Germinal center (tissue), 1 donor: ENCODE data around the gene FLNA.

Source experiments
- DNase-seq: peaks from one replicate; pipeline ENCODE4 v3.0.0; 2012; ENCODE audit warnings: mixed read lengths, low spot score

FLNA gene

DNA sequence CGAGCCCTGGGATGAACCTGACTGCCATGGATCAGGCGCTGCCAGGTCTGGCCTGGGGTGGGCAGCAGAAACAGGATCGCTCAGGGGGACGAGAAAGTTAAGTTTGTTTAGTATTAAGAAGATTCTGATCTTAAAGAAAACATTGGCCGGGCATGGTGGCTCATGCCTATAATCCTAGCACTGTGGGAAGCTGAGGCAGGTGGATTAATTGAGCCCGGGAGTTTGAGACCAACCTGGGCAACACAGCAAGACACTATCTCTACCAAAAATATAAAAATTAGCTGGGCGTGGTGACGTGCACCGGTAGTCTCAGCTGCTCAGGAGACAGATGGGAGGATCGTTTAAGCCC is 696 bp upstream of the FLNA start:
- DNase-seq = no peak

GRCh38 chrX:154373340-154374306 is 811 bp downstream of the FLNA start:
- DNase-seq = no peak

DNA sequence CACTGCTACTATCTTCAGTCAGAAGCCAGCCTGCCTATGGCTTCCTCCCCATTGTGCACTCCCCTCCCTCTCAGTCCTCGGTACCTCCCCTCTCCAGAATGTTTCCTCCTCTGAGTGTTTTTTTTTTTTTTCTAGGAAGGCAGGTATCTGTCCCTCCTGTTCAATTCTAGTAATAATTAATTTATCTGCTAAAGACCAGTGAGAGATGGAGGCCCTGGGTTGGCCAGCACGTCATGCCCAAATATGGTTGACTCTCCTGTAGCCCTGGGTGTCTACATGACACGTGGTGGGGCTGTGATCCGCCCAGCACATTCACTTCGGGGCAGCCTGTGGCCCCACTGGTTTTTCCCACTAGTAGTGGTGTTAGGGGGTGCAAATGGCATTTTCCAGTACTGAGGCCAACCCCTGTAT is 1.8 kb downstream of the FLNA start:
- no peak for DNase-seq

DNA sequence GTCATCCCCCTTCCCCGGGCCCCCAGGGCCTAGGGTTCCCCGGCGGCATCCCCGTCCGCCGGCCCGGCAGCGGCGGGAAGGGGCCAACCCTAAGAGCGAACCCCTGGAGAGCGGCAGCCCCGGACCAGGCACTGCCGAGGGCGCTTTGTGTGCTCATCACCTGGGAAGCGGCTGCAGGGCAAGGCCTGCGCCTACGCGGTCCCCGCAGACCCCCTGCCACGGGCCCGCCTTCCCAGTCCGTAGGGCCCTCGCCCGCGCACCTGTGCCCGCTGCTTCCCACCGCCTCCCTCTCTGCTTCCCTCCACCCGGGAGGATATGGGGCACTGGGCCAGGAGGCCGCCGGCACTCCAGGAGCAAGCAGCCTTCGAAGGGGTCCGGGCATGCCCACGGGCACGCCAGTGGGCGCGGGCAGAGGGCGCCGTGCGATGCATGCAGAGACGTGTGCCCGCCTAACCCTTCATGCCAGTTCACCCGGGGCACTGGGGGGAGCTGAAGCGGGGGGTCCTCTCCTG is 2.6 kb downstream of the FLNA start:
- DNase-seq = no peak

- peak; percentile 82 for DNase-seq
Observed at GRCh38 chrX:154371017-154371788, 3.2 kb downstream of the FLNA start.

DNA sequence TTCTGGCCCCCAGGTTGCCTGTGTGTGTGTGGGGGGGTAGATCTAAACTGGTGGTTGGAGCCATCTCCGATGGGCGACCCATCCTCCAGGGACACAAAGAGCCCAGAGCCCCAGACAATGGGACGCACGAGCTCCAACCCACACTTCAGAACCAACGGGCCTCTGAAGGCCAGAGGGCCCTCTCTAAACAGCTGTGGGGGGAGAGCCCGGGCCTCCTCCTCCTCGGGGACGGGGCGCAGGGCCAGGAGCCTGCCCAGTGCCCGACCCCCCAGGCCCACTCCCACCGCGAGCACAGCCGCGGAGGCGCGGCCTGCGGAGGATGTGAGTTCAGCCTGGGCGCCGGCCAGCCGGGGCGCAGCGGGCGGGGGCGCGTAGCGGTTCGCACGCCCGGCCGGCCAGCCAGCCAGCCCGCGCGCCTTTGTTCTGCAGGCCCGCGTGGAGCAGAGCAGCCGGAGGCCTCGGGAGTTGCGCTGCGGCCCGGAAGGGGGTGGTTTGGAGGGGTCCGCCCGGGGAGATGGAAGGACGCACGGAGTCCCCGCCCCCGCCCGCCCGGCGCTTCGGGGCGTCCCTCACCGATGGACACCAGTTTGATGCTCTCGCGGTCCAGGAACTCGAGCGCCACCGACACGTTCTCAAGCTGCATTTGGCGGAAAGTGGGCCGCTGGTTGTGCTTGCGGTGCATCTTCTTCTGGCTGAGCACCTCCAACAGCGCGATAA is 4.0 kb downstream of the FLNA start:
- DNase-seq = no peak

- no peak for DNase-seq
Observed at GRCh38 chrX:154369449-154370299, 4.8 kb downstream of the FLNA start.

GRCh38 chrX:154368630-154369448 is 5.6 kb downstream of the FLNA start:
- no peak for DNase-seq

- DNase-seq = no peak
Observed at GRCh38 chrX:154367474-154368308, 6.7 kb downstream of the FLNA start.

DNA sequence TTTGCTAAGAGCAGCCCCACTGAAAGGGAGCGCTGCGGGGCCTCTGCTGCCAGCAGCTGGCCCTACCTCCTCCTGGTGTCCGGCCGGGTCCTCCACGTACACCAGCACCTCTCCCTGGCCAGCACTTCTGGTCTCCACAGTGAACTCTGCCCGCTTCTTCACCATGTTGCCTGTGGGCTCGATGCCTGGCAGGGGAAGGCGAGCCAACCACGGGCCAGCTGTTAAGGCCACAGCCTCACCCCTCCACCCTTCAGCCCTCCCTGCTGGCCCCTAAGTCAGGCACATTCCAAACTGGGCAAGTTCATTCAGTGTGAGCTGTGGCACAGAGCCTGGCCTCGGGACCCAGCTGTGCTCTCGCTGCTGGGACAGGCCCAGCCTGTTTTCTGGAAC is 7.8 kb downstream of the FLNA start:
- no peak for DNase-seq

DNA sequence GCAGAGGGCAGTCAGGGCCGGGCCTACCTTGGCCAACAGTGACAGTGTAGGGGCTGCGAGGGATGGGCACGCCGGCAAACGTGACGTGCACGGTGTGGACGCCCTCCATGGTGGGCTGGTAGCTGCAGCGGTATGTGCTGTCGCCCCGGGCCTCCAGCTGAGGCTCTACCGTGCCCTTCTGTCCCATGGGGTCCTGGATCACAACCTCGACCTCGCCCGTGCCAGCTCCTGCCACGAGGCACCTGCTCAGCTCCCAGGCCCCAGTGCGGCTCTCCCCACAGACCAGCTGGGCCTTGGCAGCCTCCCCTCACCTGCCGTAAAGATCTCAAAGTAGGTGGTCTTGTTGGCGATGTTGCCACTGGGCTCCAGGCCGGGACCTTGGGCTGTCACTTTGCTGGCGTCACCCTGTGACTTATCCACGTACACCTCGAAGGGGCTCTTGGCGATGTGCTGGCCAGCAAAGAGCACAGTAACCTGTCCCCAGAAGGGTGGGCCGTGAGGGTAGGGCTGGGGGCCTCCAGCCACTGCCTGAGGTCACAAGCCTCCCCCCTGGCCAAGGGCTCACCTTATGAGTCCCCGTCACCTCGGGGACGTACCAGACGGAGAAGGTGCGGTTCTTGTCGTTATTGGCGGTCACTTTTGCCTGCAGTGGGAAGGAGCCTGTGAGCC is 8.3 kb downstream of the FLNA start:
- no peak for DNase-seq

DNA sequence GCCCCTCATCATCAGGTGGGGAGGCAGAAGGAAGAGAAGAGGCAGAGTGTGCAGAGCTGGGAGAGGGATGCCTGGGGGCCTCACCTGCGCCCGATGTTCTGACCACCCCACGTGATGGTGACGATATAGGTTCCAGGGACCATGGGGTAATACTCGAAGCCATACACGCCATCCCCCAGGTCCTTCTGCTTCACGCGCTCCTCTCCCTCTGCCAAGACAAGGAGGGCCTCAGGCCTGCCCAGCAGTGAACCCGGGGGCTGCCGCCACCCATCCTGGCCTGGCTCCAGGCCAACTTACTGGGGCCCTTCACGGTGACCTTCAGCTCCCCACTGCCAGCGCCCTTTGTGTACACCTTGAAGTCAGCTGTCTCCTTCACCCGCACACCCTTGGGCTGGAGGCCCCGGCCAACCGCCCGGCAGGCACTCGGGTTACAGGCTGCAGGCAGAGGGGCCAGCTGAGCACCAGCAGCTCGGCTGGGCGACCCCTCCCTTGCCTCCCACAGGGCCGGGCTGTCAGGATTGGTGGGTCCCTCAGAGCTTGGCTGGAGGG is 9.3 kb downstream of the FLNA start:
- DNase-seq = no peak

DNA sequence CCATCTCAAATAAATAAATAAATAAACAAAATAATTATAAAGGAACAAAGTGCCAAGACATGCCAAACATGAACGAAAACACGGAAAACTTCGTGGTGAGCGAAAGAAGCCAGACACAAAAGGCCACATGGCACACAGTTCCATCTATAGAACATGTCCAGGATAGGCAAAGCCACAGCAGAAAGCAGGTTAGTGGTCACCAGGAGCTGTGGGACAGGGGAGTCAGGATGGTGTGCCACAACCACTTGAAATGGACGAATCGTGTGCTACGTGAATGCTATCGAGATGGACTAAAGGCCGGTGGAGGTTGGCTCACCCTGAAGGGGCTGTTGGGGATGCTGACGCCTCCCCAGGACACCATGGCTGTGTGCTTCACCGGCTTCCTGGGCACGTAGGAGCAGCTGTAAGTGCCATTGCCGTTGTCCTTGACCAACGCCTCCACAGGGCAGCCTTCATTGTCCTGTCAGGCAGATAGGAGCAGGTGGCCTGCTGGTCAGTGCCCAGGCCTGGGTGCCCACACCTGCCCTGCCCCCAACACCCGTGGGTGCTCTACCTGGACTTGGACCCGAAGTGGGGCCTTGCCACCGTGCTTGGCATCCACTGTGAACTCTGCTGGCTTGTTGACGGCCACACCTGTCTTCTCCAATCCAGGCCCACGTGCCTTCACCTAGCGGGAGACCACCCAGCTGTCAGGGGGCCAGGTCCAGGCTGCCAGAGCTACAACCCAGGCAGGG is 10.6 kb downstream of the FLNA start:
- no peak for DNase-seq

DNA sequence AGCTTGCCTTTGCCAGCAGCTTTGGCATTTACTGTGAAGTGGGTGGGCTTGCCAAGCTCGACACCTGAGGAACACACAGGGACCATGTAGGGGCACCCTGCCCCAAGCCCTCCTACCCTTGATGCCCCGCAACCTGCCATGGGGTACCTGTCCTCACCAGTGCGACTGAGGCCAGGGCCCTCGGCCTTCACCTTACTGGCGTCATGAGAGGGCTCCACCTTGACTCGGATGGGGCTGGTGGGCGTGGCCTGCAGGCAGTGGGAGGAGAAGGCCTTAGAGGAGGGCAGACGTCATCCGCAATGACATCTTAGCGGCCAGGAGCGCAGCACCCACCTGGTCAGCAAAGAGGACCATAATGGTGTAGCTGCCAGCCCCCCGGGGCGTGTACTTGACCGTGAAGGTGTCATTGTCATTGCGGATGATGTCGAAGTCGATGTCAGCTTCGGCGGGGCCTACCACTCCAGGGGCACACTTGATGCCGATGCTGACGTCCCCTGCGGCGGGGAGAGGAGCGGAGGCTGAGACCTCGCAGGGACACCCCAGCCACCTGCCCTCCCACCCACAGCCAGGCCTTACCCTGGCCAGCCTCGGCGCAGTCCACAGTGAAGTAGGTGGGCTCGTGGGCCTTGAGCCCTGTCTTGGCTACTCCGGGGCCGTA is 12.2 kb downstream of the FLNA start:
- DNase-seq = no peak

DNA sequence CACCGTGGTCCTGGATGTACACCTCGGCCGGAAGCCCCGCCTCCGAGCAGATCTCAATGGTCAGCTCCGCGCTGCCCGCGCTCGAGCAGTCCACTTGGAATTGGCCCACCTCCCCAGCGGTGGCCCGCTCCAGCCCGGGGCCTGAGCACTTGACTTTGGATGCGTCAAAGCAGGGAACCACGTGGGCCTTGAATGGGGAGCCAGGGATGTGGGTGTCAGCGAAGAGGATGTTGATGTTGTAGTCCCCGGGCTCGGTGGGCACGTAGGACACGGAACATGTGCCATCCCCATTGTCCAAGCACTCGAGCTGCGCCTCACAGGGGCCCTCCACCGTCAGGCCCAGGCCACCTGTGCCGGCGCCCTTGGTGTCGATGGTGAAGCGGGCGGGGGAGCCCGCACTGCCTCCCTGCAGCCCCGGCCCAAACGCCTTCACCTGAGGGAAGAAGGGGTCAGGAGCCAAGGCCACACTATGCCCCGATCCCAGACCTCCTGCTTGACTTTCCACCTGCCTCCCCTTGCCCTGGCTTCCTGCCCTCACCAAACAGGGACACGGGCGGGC is 14.2 kb downstream of the FLNA start:
- no peak for DNase-seq

- DNase-seq = no peak
Observed at GRCh38 chrX:154359362-154360154, 14.9 kb downstream of the FLNA start.
